HG03095 (cell line): ENCODE results near the gene RALGDS.
"Not testable (repeated sequence)": the region's sequence is repeated elsewhere in the genome, so short reads cannot be mapped to it uniquely, and the experiment has no call there.

Source experiments
- ATAC-seq: cut with Tn5 transposase; IDR thresholded peaks from one replicate; pipeline ENCODE4 v1.9.1; 2021; ENCODE audit warnings: moderate library complexity; ENCODE audit not compliant: unreplicated experiment

Gene RALGDS

DNA sequence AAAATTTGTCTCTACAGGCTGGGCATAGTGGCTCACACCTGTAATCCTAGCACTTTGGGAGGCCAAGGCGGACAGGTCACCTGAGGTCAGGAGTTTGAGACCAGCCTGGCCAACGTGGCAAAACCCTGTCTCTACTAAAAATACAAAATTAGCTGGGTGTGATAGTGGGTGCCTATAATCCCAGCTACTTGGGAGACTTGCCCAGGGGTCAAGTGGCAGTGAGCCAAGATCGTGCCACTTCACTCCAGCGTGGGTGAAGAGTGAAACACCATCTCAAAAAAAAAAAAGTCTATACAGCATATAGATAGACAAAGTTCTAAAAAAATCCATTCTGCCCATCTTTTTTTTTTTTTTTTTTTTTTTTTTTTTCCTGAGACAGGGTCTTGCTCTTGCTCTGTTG, 26.7 kb downstream of the RALGDS start:
- not testable (repeated sequence) for ATAC-seq

GRCh38 chr9:133090752-133091385, 30.2 kb downstream of the RALGDS start:
- ATAC-seq: no peak

- no peak for ATAC-seq
Measured at GRCh38 chr9:133090187-133090586, 30.9 kb downstream of the RALGDS start.

DNA sequence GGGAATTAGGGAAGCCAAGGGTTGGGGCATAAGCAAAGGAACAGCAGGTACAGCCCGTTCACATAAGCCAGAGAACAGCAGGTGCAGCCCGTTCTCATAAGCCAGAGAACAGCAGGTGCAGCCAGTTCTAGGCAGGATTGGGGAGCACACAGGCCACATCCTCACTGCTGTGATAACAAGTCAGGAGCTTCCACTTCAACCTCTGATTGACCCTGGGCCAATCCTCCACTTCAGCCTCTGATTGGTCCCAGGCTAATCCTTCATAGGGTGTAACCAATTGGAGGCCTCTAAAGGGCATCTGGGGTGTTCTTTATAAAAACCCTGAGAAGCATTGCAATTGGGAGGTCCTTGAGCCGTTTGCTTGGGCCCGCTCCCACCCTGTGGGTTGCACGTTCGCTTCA, 31.8 kb downstream of the RALGDS start:
- ATAC-seq: no peak

- no peak for ATAC-seq
Measured at GRCh38 chr9:133088756-133089155, 32.3 kb downstream of the RALGDS start.

DNA sequence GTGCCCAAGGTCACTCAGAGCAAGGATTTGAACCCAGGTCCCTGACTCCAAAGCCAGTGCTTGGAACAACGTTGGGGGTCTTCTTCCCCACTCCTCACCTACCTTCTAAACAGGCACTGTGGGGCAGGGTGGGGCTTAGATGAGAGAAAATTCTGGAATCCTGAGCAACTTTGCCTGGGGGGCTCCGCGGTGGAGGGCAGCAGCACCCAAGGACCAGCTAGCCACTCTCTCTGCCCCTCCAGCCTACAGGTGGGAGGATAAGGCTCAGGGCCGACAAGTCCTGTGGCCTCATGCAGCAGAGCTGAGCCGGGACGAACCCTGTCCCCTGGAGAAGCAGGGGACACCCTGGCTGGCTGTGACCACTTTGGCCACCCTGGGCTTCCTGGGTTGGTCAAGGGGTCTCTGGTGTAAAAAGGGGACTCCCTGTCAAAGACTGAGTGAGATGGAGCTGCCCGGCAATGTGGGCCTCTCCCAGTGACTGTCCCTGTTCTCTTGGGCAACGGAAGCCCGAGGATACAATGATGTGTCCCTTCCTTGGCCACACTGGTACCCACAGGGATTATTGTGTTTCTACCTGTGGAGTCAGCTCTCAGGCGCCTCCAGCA, 32.8 kb downstream of the RALGDS start:
- no peak for ATAC-seq

DNA sequence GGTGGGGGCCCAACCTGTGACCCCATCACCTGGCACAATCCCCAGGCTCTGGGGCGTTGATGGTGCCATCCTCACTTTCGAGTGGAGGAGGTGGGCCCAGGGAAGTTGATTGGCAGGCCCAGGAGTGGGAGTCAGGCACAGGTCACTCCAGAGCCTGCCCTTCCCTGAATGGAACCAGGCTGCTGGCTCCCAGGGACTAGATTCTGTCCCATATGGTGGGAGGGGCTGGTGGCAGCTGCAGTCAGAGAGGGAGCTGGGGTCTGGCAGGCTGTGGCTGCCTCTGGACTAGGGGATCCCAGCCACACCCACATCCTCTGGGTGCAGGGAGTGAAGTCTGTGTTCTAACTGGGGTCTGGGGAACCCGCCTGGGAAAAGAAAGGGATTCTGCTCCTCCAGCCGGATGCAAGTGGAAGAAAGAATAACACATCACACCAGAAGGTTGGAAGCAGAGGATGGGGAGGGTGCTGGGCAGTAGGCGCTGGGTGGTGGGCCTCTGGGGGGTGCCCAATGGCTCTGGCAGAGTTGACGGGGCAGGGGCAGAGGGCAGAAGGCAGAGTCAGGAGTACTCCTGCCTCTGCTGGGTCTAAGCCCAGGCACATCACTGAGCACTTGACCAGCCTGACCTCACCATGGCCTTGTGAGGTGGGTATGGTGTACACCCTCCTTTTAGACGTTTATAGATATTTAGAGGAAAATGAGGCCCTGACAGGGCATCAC, 33.5 kb downstream of the RALGDS start:
- ATAC-seq: no peak

DNA sequence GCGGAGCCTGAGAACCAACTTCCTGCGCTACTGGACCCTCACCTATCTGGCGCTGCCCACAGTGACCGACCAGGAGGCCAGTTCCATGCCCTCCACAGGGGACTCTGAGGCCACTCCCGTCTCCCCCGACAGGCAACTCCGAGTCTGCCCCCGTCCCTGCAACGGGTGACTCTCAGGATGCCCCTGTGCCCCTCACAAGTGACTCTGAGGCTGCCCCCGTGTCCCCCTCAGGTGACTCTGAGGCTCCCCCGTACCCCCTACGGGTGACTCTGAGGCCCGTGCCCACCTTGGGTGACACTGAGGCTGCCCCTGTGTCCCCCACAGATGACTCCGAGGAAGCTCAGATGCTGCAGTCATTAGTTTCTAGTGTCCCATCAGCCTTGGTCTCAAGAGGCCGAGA, 34.1 kb downstream of the RALGDS start:
- ATAC-seq: no peak

DNA sequence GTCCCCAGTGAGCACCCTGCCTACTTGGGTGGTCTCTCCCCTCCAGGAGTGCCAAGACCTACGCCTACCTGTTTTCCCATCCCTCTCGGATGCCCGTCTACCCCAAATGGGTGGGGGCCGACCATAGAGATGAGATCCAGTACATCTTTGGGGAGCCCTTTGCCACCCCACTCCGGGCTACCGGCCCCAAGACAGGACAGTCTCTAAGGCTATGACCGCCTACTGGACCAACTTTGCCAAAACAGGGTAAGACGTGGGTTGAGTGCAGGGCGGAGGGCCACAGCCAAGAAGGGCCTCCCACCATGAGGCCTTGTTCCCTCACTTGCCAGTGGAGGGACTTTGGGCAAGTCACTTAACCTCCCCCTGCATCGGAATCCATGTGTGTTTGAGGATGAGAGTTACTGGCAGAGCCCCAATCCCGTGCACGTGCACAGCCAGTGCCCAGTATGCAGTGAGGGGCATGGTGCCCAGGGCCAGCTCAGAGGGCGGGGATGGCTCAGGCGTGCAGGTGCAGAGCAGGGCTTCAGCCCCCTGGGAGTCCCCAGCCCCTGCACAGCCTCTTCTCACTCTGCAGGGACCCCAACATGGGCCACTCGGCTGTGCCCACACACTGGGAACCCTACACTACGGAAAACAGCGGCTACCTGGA, 34.7 kb downstream of the RALGDS start:
- not testable (repeated sequence) for ATAC-seq

- not testable (repeated sequence) for ATAC-seq
Measured at GRCh38 chr9:133083688-133084087, 37.4 kb downstream of the RALGDS start.

DNA sequence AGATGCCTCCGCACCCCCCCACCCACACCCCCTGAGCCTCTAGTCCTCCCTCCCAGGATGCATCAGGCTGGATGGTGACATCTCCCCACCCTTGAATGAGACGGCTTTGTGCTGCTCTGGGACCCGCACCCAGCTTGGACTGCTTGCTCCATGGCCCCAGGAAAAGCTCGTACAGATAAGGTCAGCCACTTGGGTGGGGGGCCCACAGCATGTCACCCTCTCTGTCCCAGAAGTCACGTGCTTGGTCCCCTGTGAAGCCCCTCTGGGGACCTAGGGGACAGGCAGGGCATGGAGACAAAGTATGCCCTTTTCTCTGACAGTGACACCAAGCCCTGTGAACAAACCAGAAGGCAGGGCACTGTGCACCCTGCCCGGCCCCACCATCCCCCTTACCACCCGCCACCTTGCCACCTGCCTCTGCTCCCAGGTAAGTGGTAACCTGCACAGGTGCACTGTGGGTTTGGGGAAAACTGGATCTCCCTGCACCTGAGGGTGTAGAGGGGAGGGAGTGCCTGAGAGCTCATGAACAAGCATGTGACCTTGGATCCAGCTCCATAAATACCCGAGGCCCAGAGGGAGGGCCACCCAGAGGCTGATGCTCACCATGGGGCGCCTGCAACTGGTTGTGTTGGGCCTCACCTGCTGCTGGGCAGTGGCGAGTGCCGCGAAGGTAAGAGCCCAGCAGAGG, 38.9 kb downstream of the RALGDS start:
- ATAC-seq: not testable (repeated sequence)

GRCh38 chr9:133080786-133081779, 40.0 kb downstream of the RALGDS start:
- ATAC-seq: not testable (repeated sequence)

DNA sequence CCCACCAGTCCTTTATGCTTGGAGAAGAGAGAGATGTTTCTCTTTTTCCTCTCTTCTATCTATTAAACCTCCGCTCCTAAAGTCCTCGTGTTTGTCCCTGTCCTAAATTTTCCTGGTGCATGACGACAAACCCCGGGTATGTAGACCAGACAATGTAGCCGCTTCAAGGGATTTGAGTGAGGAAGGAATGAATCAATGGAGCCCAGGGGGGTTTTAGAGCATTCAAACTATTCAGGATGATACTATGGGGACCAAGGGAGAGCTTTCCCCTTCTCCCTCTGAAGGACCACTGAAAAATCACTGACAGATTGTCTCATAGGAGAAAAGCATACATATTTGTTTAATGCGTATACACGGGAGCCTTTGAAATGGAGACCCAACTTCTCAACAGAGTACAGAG, 40.9 kb downstream of the RALGDS start:
- no peak for ATAC-seq

- no peak for ATAC-seq
Measured at GRCh38 chr9:133078486-133078885, 42.6 kb downstream of the RALGDS start.

DNA sequence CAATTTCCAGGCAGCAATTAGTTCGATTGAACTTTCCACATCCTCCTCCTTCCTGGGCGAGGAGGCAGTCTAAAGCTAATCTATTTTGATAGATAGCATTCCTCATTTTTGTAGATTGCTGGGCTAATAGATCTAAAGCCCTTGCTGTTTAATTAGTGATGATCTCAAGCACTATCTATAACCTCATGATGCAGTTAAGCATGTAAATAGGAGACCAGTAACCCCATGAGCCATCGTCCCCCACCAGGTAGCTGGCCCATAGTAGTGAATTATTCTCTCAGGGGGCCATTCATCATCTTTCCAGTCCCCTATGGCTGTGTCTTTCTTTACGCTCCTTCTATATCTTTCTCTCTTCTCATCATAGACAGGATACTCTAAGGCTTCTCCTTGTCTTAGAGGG, 44.3 kb downstream of the RALGDS start:
- ATAC-seq: no peak

GRCh38 chr9:133075925-133076630, 45.0 kb downstream of the RALGDS start:
- no peak for ATAC-seq

DNA sequence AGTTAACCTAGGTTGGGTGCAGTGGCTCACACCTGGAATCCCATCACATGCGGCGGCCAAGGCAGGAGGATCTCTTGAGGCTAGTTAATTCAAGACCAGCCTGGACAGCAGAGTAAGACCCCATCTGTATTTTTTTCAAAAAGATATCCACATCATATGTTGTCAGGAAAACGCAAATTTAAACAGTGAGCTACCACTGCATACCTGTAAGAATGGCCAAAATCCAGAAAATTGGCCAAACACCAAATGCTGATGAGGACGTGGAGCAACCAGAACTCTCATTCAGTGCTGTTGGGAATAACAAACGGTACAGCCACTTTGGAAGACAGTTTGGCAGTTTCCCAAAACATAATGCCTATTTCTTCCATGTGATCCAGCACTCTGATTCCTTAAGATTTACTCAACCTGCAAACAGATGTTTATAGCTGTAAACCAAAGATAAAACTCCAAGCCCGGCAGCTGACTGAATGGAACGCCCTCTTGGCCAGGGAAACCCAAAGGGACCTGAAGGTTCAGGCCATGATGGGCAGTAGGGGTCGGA, 46.9 kb downstream of the RALGDS start:
- ATAC-seq: no peak

DNA sequence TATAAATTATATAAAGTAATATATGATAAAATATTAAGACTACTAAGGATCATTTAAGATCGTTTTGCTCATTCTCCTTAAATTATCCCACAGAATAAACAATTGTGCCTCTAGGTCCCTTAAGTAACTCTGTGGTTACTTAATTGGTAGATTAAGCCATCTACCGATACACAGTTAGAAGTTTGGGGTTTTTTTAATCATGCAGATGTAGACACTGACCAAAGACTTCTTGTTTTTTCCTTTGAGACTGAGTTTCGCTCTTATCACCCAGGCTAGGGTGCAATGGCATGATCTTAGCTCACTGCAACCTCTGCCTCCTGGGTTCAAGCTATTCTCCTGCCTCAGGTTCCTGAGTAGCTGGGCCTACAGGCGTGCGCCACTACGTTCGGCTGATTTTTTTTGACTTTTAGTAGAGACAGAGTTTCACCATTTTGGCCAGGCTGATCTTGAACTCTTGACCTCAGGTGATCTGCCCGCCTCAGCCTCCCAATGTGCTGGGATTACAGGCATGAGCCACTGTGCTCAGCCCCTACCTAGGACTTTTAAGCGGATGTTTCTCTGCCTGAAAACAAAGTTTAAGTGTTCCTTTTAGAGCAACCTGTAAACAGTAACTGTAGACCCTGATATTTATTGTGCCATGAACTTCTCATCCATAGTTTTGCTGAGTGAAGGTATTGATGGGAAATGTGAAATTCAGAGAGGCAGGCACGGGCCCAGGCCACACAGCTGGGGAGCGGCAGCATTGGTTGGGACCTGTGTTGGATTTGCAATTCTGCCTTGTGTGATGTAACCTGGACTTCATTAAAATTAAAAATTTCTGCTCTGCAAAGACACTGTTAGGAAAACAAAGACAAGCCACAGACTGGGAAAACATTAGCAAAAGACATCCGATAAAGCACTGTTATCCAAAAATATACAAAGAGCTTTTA, 47.7 kb downstream of the RALGDS start:
- ATAC-seq: no peak
